Neural cell (in vitro differentiated cells): ENCODE results near the gene UBE2O. TPM values are rescaled to one million over a fixed set of nuclear protein-coding genes. Genes with fewer than 3 reads are reported as not detected.

ENCODE experiments used
- H2AFZ ChIP-seq: fragments of 200-600, 300-800 bp; sonication (generic), shearing (Covaris generic); 2 replicates; pipeline ENCODE4 v1.6.0; 2014; ENCODE audit warnings: low read depth, mild to moderate bottlenecking, antibody characterized with exemption, low read length, moderate library complexity
- H3F3A ChIP-seq: fragments of 200-600 bp; shearing (Covaris generic); 2 replicates; pipeline ENCODE4 v1.6.1; 2016; ENCODE audit warnings: mild to moderate bottlenecking, moderate library complexity, mixed read lengths, antibody characterized with exemption, low read length; ENCODE audit not compliant: insufficient read depth, poor library complexity, severe bottlenecking
- H3K27ac ChIP-seq: fragments of 200-600, 300-800 bp; sonication (generic), shearing (Covaris generic); 2 replicates; pipeline ENCODE4 v1.5.1; 2014; ENCODE audit warnings: mild to moderate bottlenecking, low read length, moderate library complexity
- H3K27me3 ChIP-seq: fragments of 300-800, 200-600 bp; sonication (generic), shearing (Covaris generic); 2 replicates; pipeline ENCODE4 v1.6.0; 2014; ENCODE audit warnings: mild to moderate bottlenecking, low read depth, low read length, moderate library complexity; ENCODE audit not compliant: insufficient read depth
- H3K36me3 ChIP-seq: fragments of 300-800, 200-600 bp; sonication (generic), shearing (Covaris generic); 2 replicates; pipeline ENCODE4 v1.5.1; 2014; ENCODE audit warnings: mild to moderate bottlenecking, antibody characterized with exemption, low read length, moderate library complexity; ENCODE audit not compliant: insufficient read depth
- H3K4me2 ChIP-seq: fragments of 300-800, 200-600 bp; sonication (generic), shearing (Covaris generic); 2 replicates; pipeline ENCODE4 v1.6.0; 2014; ENCODE audit warnings: mild to moderate bottlenecking, low read length
- H3K4me3 ChIP-seq: fragments of 300-800, 200-600 bp; sonication (generic), shearing (Covaris generic); 2 replicates; pipeline ENCODE4 v1.5.1; 2014; ENCODE audit warnings: mild to moderate bottlenecking, low read length, moderate library complexity
- H3K79me2 ChIP-seq: fragments of 200-600 bp; shearing (Covaris generic); replicated peaks from 2 replicates; pipeline ENCODE4 v1.6.0; 2014; ENCODE audit warnings: mild to moderate bottlenecking, low read length, moderate library complexity; ENCODE audit not compliant: insufficient read depth
- H3K9ac ChIP-seq: fragments of 300-800, 200-600 bp; sonication (generic), shearing (Covaris generic); 2 replicates; pipeline ENCODE4 v1.6.1; 2016; ENCODE audit warnings: mild to moderate bottlenecking, low read length, mixed read lengths
- H3K9me2 ChIP-seq: fragments of 200-600 bp; shearing (Covaris generic); 2 replicates; pipeline ENCODE4 v1.6.1; 2016; ENCODE audit warnings: mild to moderate bottlenecking, low read length, mixed read lengths; ENCODE audit not compliant: insufficient read depth
- H3K9me3 ChIP-seq: fragments of 200-600, 300-800 bp; sonication (generic), shearing (Covaris generic); 2 replicates; pipeline ENCODE4 v1.6.1; 2016; ENCODE audit warnings: mild to moderate bottlenecking, mixed run types, low read length, moderate library complexity, mixed read lengths
- H4K20me1 ChIP-seq: fragments of 200-600 bp; shearing (Covaris generic); 2 replicates; pipeline ENCODE4 v1.6.1; 2016; ENCODE audit warnings: mild to moderate bottlenecking, mixed run types; ENCODE audit not compliant: insufficient read depth
- EP300 ChIP-seq: fragments of 450-650 bp; conservative IDR thresholded peaks from 2 replicates; pipeline ENCODE4 v1.6.1; 2014; ENCODE audit warnings: antibody characterized with exemption, mild to moderate bottlenecking, moderate library complexity; ENCODE audit not compliant: poor library complexity, severe bottlenecking
- EZH2 ChIP-seq: fragments of 200-600, 300-800 bp; shearing (Covaris generic), sonication (generic); IDR thresholded peaks from 2 replicates; pipeline ENCODE4 v1.6.1; 2014; ENCODE audit warnings: antibody characterized with exemption, low read length, borderline replicate concordance, mild to moderate bottlenecking; ENCODE audit not compliant: insufficient read depth, poor library complexity, severe bottlenecking
- MXI1 ChIP-seq: fragments of 450-650 bp; conservative IDR thresholded peaks from 2 replicates; pipeline ENCODE4 v1.6.1; 2014; ENCODE audit warnings: antibody characterized with exemption, mild to moderate bottlenecking; ENCODE audit not compliant: poor library complexity, severe bottlenecking
- POLR2AphosphoS5 ChIP-seq: IDR thresholded peaks from 2 replicates; pipeline ENCODE4 v1.6.1; 2012
- RAD21 ChIP-seq: fragments of 450-650 bp; conservative IDR thresholded peaks from 2 replicates; pipeline ENCODE4 v1.6.1; 2014; ENCODE audit warnings: antibody characterized with exemption, mild to moderate bottlenecking, moderate library complexity
- SMC3 ChIP-seq: fragments of 450-650 bp; conservative IDR thresholded peaks from 2 replicates; pipeline ENCODE4 v1.6.1; 2014; ENCODE audit warnings: antibody characterized with exemption, mild to moderate bottlenecking, moderate library complexity; ENCODE audit not compliant: poor library complexity
- TAF1 ChIP-seq: IDR thresholded peaks from 2 replicates; pipeline ENCODE4 v1.6.1; 2012; ENCODE audit warnings: low read depth
- polyA plus RNA-seq: library from polyadenylated mRNA; depleted of rRNA; stranded (reverse); fragments of >200 nt; gene quantifications from 2 replicates; pipeline ENCODE4 v1.2.3, GENCODE V29; 2014
- TF ChIP-seq, protein P1 (sequence below): IDR thresholded peaks from 2 replicates; pipeline ENCODE4 v1.6.1; 2012; ENCODE audit warnings: borderline replicate concordance
- TF ChIP-seq, protein P2 (sequence below): fragments of 450-650 bp; IDR thresholded peaks from 2 replicates; pipeline ENCODE4 v1.5.1; 2014; ENCODE audit warnings: antibody characterized with exemption, mild to moderate bottlenecking, moderate library complexity; ENCODE audit not compliant: poor library complexity, severe bottlenecking

Gene UBE2O
- polyA plus RNA-seq, 1 donor from 2014 or later = 28.0 TPM

- TF ChIP-seq EP300 (no peak), SMC3 (no peak), EZH2 (no peak), POLR2AphosphoS5 (no peak), RAD21 (no peak)
- TF ChIP-seq, protein P1, sequence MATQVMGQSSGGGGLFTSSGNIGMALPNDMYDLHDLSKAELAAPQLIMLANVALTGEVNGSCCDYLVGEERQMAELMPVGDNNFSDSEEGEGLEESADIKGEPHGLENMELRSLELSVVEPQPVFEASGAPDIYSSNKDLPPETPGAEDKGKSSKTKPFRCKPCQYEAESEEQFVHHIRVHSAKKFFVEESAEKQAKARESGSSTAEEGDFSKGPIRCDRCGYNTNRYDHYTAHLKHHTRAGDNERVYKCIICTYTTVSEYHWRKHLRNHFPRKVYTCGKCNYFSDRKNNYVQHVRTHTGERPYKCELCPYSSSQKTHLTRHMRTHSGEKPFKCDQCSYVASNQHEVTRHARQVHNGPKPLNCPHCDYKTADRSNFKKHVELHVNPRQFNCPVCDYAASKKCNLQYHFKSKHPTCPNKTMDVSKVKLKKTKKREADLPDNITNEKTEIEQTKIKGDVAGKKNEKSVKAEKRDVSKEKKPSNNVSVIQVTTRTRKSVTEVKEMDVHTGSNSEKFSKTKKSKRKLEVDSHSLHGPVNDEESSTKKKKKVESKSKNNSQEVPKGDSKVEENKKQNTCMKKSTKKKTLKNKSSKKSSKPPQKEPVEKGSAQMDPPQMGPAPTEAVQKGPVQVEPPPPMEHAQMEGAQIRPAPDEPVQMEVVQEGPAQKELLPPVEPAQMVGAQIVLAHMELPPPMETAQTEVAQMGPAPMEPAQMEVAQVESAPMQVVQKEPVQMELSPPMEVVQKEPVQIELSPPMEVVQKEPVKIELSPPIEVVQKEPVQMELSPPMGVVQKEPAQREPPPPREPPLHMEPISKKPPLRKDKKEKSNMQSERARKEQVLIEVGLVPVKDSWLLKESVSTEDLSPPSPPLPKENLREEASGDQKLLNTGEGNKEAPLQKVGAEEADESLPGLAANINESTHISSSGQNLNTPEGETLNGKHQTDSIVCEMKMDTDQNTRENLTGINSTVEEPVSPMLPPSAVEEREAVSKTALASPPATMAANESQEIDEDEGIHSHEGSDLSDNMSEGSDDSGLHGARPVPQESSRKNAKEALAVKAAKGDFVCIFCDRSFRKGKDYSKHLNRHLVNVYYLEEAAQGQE = no peak
- TF ChIP-seq, protein P2, sequence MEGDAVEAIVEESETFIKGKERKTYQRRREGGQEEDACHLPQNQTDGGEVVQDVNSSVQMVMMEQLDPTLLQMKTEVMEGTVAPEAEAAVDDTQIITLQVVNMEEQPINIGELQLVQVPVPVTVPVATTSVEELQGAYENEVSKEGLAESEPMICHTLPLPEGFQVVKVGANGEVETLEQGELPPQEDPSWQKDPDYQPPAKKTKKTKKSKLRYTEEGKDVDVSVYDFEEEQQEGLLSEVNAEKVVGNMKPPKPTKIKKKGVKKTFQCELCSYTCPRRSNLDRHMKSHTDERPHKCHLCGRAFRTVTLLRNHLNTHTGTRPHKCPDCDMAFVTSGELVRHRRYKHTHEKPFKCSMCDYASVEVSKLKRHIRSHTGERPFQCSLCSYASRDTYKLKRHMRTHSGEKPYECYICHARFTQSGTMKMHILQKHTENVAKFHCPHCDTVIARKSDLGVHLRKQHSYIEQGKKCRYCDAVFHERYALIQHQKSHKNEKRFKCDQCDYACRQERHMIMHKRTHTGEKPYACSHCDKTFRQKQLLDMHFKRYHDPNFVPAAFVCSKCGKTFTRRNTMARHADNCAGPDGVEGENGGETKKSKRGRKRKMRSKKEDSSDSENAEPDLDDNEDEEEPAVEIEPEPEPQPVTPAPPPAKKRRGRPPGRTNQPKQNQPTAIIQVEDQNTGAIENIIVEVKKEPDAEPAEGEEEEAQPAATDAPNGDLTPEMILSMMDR = no peak
- no peaks in the 10 kb centered on the region for H3F3A ChIP-seq
- H3K27me3 ChIP-seq = no peaks in the 10 kb centered on the region
- H4K20me1 ChIP-seq = no peaks in the 10 kb centered on the region
- no peaks in the 10 kb centered on the region for H3K9me3 ChIP-seq
- no peak overlapping the region for H3K27ac ChIP-seq
- H3K9ac ChIP-seq = no peak overlapping the region
- peaks cover 5% of the 10 kb centered on the region for H3K79me2 ChIP-seq
- H3K9me2 ChIP-seq = no peaks in the 10 kb centered on the region
- no peak overlapping the region for H3K4me3 ChIP-seq
- H3K4me2 ChIP-seq = no peak overlapping the region
- peaks cover 3% of the 10 kb centered on the region for H3K36me3 ChIP-seq
- no peak overlapping the region for H2AFZ ChIP-seq
Measured at GRCh38 chr17:76417499-76418143, 35.3 kb downstream of the UBE2O start.

GRCh38 chr17:76416899-76417298 lies 36.1 kb downstream of the UBE2O start:
- Histone ChIP-seq H3K27ac (no peak overlapping the region), H3K9me2 (no peaks in the 10 kb centered on the region), H2AFZ (no peak overlapping the region), H3K27me3 (no peaks in the 10 kb centered on the region), H3K9ac (no peak overlapping the region), H3K9me3 (no peaks in the 10 kb centered on the region), H3K4me3 (no peak overlapping the region), H3K4me2 (no peak overlapping the region), H3K36me3 (no peaks in the 10 kb centered on the region), H3F3A (no peaks in the 10 kb centered on the region), H4K20me1 (no peaks in the 10 kb centered on the region), H3K79me2 (peaks cover 5% of the 10 kb centered on the region)
- TF ChIP-seq, protein P2 = no peak
- TF ChIP-seq SMC3 (no peak), MXI1 (no peak), TAF1 (no peak), RAD21 (no peak), EP300 (no peak), POLR2AphosphoS5 (no peak)
- TF ChIP-seq, protein P1 = no peak
